ENCODE data around the gene RUNX3. TPM values are rescaled to one million over a fixed set of nuclear protein-coding genes. Genes with fewer than 3 reads are reported as not detected.

RUNX3 gene
- total and polyA plus RNA-seq, 4 donors: 1.7 to 9.0 (median 4.5) TPM

GRCh38 chr1:24915816-24916602 lies 14.1 kb downstream of the RUNX3 start:
- 71 to 74% methylated on average over 21 of the region's 21 CpGs for WGBS, 2 donors
- no peak for ATAC-seq (ENCODE audit: insufficient read depth, low FRiP score)
- no peak overlapping the region for H3K27ac ChIP-seq (ENCODE audit: low read depth in 1 of 2, low read length in 1 of 2)
- no peaks in the 10 kb centered on the region for H3K27me3 ChIP-seq (ENCODE audit: control insufficient read depth in 3 of 3, insufficient read depth in 3 of 3, low read length in 2 of 3)
- DNase-seq: no peak
- H3K9ac ChIP-seq (ENCODE audit: insufficient read depth in 1 of 2, low read length in 2 of 2): no peak overlapping the region
- peaks cover 0 to 37% (median 6%) of the 10 kb centered on the region in 5 donors for H3K4me1 ChIP-seq (ENCODE audit: control insufficient read depth in 5 of 5, insufficient read depth in 5 of 5, low read length in 5 of 5)
- H3K36me3 ChIP-seq (ENCODE audit: control insufficient read depth in 4 of 4, insufficient read depth in 4 of 4, low read length in 4 of 4): no peaks in the 10 kb centered on the region
- no peak overlapping the region for H3K4me3 ChIP-seq
- no peaks in the 10 kb centered on the region for H3K9me3 ChIP-seq (ENCODE audit: control insufficient read depth in 4 of 4, insufficient read depth in 3 of 4, low read length in 3 of 4)
- TF ChIP-seq CTCF (IDR thresholded peaks at IDR 0.05; ENCODE audit: control extremely low read depth, extremely low read depth): no peak

DNA sequence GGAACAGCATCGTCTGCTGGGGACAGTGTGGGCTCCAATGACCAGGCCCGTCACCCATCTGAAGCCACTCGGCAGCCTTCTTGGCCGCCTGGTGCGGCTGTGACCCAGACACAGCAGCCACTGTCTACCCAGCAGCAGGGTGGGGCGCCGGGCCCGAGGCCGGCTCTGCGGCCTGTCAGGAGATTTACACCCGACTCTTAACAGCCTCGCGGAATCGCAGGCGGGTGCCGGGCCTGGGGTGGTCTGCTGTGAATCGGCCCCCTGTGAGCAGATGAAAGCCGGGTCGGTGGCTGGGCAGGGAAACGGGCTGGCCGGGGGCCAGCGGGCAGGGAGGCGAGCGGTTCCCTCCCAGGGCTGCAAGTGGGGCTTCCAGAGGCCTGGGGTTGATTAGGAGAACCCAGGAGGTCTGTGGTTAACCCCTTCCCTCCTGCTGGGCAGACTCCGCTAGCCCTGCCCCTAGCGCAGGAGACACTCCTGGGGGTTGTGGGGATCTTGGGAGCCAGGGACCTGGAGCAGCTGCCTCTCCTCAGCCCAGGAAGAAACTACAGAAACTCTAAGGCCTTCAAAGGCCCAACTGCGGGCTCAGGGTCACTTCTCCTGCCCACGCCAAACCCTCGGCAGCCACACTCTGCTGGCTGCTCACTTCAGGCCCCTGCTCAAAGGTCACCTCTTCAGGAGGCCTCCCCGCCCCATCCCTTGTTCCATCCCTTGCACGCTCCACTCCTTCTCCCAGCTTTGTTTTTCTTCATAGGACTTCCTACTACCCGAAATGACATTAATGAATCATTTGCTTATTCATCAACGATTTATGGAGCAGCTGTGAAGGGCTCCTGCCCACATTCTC lies 15.6 kb downstream of the RUNX3 start:
- TF ChIP-seq CTCF (IDR thresholded peaks at IDR 0.05; ENCODE audit: control extremely low read depth, extremely low read depth): no peak
- DNase-seq (peak; percentile 81 to 89 (median 87)), ATAC-seq (ENCODE audit: insufficient read depth, low FRiP score) (no peak)
- Histone ChIP-seq H3K27me3 (ENCODE audit: control insufficient read depth in 3 of 3, insufficient read depth in 3 of 3, low read length in 2 of 3) (no peaks in the 10 kb centered on the region), H3K9ac (ENCODE audit: insufficient read depth in 1 of 2, low read length in 2 of 2) (no peak overlapping the region), H3K4me3 (no peak overlapping the region), H3K36me3 (ENCODE audit: control insufficient read depth in 4 of 4, insufficient read depth in 4 of 4, low read length in 4 of 4) (no peaks in the 10 kb centered on the region), H3K9me3 (ENCODE audit: control insufficient read depth in 4 of 4, insufficient read depth in 3 of 4, low read length in 3 of 4) (no peaks in the 10 kb centered on the region), H3K27ac (ENCODE audit: low read depth in 1 of 2, low read length in 1 of 2) (peak overlapping the region in 1 of 2 donors; percentile 4), H3K4me1 (ENCODE audit: control insufficient read depth in 5 of 5, insufficient read depth in 5 of 5, low read length in 5 of 5) (peaks cover 0 to 32% (median 6%) of the 10 kb centered on the region in 5 donors)
- WGBS, 2 donors: 64 to 78% methylated on average over 33 of the region's 33 CpGs

DNA sequence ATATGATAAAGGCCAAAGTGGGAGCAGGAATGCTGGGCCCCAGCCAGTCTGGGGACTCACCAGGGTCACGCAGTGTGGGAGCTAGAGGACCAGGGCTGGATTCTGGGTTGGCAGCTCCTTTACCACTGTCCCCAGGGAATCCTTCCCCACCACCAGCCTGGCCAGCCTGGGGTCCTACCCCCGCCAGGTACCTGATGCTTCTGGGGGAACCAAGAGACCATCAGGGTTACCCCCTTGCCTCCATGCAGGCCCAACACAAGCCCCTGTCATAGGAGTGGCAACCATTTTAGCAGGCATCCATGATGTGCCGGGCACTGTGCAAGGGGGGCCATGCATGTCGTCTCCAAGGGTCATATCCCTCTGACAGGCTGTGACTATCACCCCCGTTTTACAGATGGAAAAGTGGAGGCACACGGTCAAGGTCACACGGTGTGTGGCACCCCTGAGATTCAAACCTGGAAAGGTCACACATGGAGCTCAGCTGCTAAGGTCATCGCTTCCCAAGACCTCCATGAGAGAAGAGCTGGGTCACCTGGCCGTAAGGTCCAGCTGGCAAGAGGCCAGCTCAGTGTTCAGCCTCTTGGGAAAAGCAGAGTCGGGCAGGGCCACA lies 16.4 kb downstream of the RUNX3 start:
- Histone ChIP-seq H3K36me3 (ENCODE audit: control insufficient read depth in 4 of 4, insufficient read depth in 4 of 4, low read length in 4 of 4) (no peaks in the 10 kb centered on the region), H3K9me3 (ENCODE audit: control insufficient read depth in 4 of 4, insufficient read depth in 3 of 4, low read length in 3 of 4) (no peaks in the 10 kb centered on the region), H3K27ac (ENCODE audit: low read depth in 1 of 2, low read length in 1 of 2) (peak overlapping the region in 1 of 2 donors; percentile 4), H3K4me1 (ENCODE audit: control insufficient read depth in 5 of 5, insufficient read depth in 5 of 5, low read length in 5 of 5) (peaks cover 0 to 25% (median 6%) of the 10 kb centered on the region in 5 donors), H3K9ac (ENCODE audit: insufficient read depth in 1 of 2, low read length in 2 of 2) (no peak overlapping the region), H3K27me3 (ENCODE audit: control insufficient read depth in 3 of 3, insufficient read depth in 3 of 3, low read length in 2 of 3) (no peaks in the 10 kb centered on the region), H3K4me3 (no peak overlapping the region)
- ATAC-seq (ENCODE audit: insufficient read depth, low FRiP score) (no peak), DNase-seq (no peak)
- WGBS, 2 donors: 89 to 95% methylated on average over 10 of the region's 10 CpGs
- no peak for TF ChIP-seq CTCF (IDR thresholded peaks at IDR 0.05; ENCODE audit: control extremely low read depth, extremely low read depth)
